Right lobe of liver (tissue), 6 donors: ENCODE measurements around the gene TTC39A. TPM values are rescaled to one million over a fixed set of nuclear protein-coding genes. Genes with fewer than 3 reads are reported as not detected.
A peak's percentile ranks its signal among the peaks of the same experiment; 100 is the strongest.

Experiments used
- ATAC-seq, 4 donors: fragments of 200-7000 bp; cut with Tn5 transposase; one replicate each; pipeline ENCODE4 v1.9.1; 2020; ENCODE audit warnings: mild to moderate bottlenecking in 4 of 4, moderate library complexity in 4 of 4
- DNase-seq, 3 donors: peaks; one replicate each; pipeline ENCODE4 v3.0.0-alpha.2; 2020
- H3K27ac ChIP-seq, 3 donors: fragments of 200-600 bp; one replicate each; pipeline ENCODE4 v1.8.0; 2022
- H3K27me3 ChIP-seq, 2 donors: fragments of 200-600 bp; one replicate each; pipeline ENCODE4 v1.8.0; 2022
- H3K36me3 ChIP-seq, 4 donors: fragments of 200-600 bp; sonication (generic) in 1 of 4; one replicate each; pipeline versions ENCODE4 v1.5.1 to v1.8.0; 2017 to 2022; ENCODE audit warnings: control low read depth in 1 of 4
- H3K4me1 ChIP-seq, 4 donors: fragments of 200-600 bp; sonication (generic) in 1 of 4; one replicate each; pipeline versions ENCODE4 v1.5.1 to v1.8.0; 2017 to 2022; ENCODE audit warnings: control low read depth in 1 of 4
- H3K4me3 ChIP-seq, 3 donors: fragments of 200-600 bp; one replicate each; pipeline ENCODE4 v1.8.0; 2022
- H3K9me3 ChIP-seq, 4 donors: fragments of 200-600 bp; sonication (generic) in 1 of 4; one replicate each; pipeline versions ENCODE4 v1.5.1 to v1.8.0; 2017 to 2022; ENCODE audit warnings: control low read depth in 1 of 4
- CTCF ChIP-seq, 4 donors: fragments of 200-600 bp in 3 of 4; fragments of 450-650 bp in 1 of 4; IDR thresholded peaks; one replicate each; pipeline versions ENCODE4 v1.5.1 to v1.8.0; 2016 to 2022; ENCODE audit warnings: antibody characterized with exemption in 4 of 4, mild to moderate bottlenecking in 2 of 4
- POLR2A ChIP-seq: fragments of 450-650 bp; IDR thresholded peaks from one replicate; pipeline ENCODE4 v1.6.1; 2017; ENCODE audit warnings: antibody characterized with exemption, mild to moderate bottlenecking
- WGBS: methylation state at CpG from one replicate; pipeline ENCODE4 v1.1.6; 2018; ENCODE audit warnings: low coverage, low lambda C conversion rate; ENCODE audit not compliant: insufficient coverage; ENCODE audit errors: missing lambda C conversion rate; 5-methylcytosine and 5-hydroxymethylcytosine counted together
- intact Hi-C, 2 donors: fragments of 100-400 bp; cut with DNase I; formaldehyde crosslinking; loops; one replicate each; pipeline versions ENCODE4 v1.11.2 to v1.14.1; 2022
- total RNA-seq, 6 experiments: library from RNA; depleted of rRNA in 2 of 6; stranded (reverse); fragments of >200 nt in 2 of 6; fragmentation: NEBNext Ultra II Directional in 3 of 6; extraction: Animal tissue kit (Norgen Biotek cat#: 25700) in 3 of 6; gene quantifications; one replicate each; pipeline versions ENCODE4 v1.1.0 to v1.2.4, GENCODE V29; 2016 to 2023
- donor health status: DM: no; HTN: yes; CAD: no.
- donor health status: DM: no; HTN: no; CAD: no.
- donor health status: DM: no; HTN: no; CAD: no.
- donor health status: DM: no; HTN: yes; CAD: no.
- donor health status: DM: no; HTN: yes; CAD: no.

Gene TTC39A
- total RNA-seq, 6 experiments from 2014 or later = 0.34 to 8.5 (median 3.4) TPM

GRCh38 chr1:51238034-51238403 is 92.3 kb downstream of the TTC39A start:
- Histone ChIP-seq H3K36me3 (no peaks in the 10 kb centered on the region), H3K27ac (peak overlapping the region; percentile 94 to 95 (median 94)), H3K27me3 (no peaks in the 10 kb centered on the region), H3K4me3 (peak overlapping the region; percentile 66 to 88 (median 68)), H3K4me1 (peaks cover 0 to 40% (median 11%) of the 10 kb centered on the region in 4 donors), H3K9me3 (no peaks in the 10 kb centered on the region)
- DNase-seq = no peak
- intact Hi-C loops = no loop called here
- ATAC-seq = peak in 1 of 4 donors; percentile 1
- 13% methylated on average over 7 of the region's 7 CpGs for WGBS
- TF ChIP-seq CTCF (IDR thresholded peaks at IDR 0.05) (no peak), POLR2A (no peak)

GRCh38 chr1:51237351-51238033 is 92.9 kb downstream of the TTC39A start:
- H3K4me1 ChIP-seq = peaks cover 0 to 35% (median 11%) of the 10 kb centered on the region in 4 donors
- peak overlapping the region; percentile 66 to 88 (median 68) for H3K4me3 ChIP-seq
- H3K27me3 ChIP-seq = no peaks in the 10 kb centered on the region
- ATAC-seq (peak in 1 of 4 donors; percentile 14), DNase-seq (no peak)
- peak overlapping the region; percentile 94 to 95 (median 94) for H3K27ac ChIP-seq
- intact Hi-C loops = no loop called here
- H3K36me3 ChIP-seq = no peaks in the 10 kb centered on the region
- H3K9me3 ChIP-seq = no peaks in the 10 kb centered on the region
- TF ChIP-seq CTCF (IDR thresholded peaks at IDR 0.05) (no peak), POLR2A (no peak)
- WGBS = 2% methylated on average over 9 of the region's 9 CpGs

Other genes with a start within 250 kb of the TTC39A start
- gene C1orf185, start 228.3 kb downstream of the TTC39A start, total RNA-seq = not detected
- 10 to 100 TPM; 35.1 to 60.1 (median 50.0) TPM for gene RNF11, start 94.3 kb downstream of the TTC39A start, total RNA-seq
- 10 to 100 TPM; 23.2 to 30.9 (median 28.6) TPM for gene EPS15, start 188.7 kb upstream of the TTC39A start, total RNA-seq